Measurements from ENCODE around the gene CPA5. TPM values are rescaled to one million over a fixed set of nuclear protein-coding genes. Genes with fewer than 3 reads are reported as not detected.

The CPA5 gene
- total RNA-seq, 1 experiment from 2014 or later = not detected

DNA sequence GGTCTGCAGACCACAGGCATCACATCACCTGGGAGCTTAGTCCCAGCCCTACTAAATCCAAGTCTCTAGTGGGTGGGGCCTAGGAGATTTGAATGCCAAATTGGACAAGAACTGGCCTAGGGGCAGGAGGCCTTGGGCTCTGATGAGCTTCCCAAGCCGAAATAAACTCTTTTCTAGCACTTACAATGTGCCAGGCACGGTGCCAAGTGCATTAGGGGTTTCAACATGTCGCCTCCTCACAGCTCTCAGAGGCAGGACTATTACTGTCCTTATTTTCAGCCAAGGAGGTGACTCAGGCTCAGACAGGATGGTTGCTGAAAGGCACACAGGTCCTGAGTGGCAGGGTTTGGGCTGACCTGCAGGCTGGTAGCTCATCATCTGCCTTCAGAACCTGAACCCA is 26.4 kb downstream of the CPA5 start:
- Histone ChIP-seq H4K20me1 (ENCODE audit: control insufficient read depth, insufficient read depth, insufficient read length) (no peaks in the 10 kb centered on the region), H3K27me3 (ENCODE audit: insufficient read depth, low read length) (no peaks in the 10 kb centered on the region), H3K79me2 (ENCODE audit: insufficient read depth, low read length) (no peaks in the 10 kb centered on the region), H4K8ac (replicated peaks; ENCODE audit: insufficient read length, low read depth, low read length) (no peak overlapping the region), H3K79me1 (ENCODE audit: insufficient read depth, low read depth, low read length, poor library complexity, severe bottlenecking) (no peaks in the 10 kb centered on the region), H3K27ac (ENCODE audit: insufficient read length, low read depth, low read length) (no peak overlapping the region), H4K5ac (ENCODE audit: insufficient read length, low read depth, low read length) (no peak overlapping the region), H2AFZ (ENCODE audit: low read length) (no peak overlapping the region), H3K9ac (ENCODE audit: extremely low read depth, insufficient read length, low read length) (no peak overlapping the region), H3K56ac (ENCODE audit: insufficient read length, low read depth, low read length) (no peak overlapping the region), H3K18ac (ENCODE audit: insufficient read length, low read depth, low read length) (no peak overlapping the region), H2AK5ac (ENCODE audit: insufficient read length, low read length) (no peak overlapping the region), H4K91ac (ENCODE audit: insufficient read length, low read depth, low read length) (no peak overlapping the region), H3K23ac (ENCODE audit: insufficient read length, low read depth, low read length) (no peak overlapping the region), H2BK12ac (ENCODE audit: insufficient read length, low read depth, low read length) (no peak overlapping the region), H3K14ac (ENCODE audit: insufficient read depth, low read length) (no peak overlapping the region), H2BK15ac (ENCODE audit: low read depth, low read length) (no peak overlapping the region), H3T11ph (ENCODE audit: low read length) (no peak overlapping the region), H3K4me1 (ENCODE audit: insufficient read depth, low read length) (no peaks in the 10 kb centered on the region), H3K9me3 (ENCODE audit: control insufficient read depth, low read depth, low read length) (no peaks in the 10 kb centered on the region), H2BK120ac (ENCODE audit: low read depth, low read length, poor library complexity, severe bottlenecking) (no peak overlapping the region), H2BK5ac (ENCODE audit: insufficient read length, low read length) (no peak overlapping the region), H2BK20ac (ENCODE audit: low read depth, low read length, poor library complexity, severe bottlenecking) (no peak overlapping the region), H3K23me2 (ENCODE audit: insufficient read length, low read depth, low read length, poor library complexity, severe bottlenecking) (no peaks in the 10 kb centered on the region), H3K4me2 (ENCODE audit: insufficient read depth, insufficient read length, low read length) (no peak overlapping the region), H3K4ac (ENCODE audit: low read depth, low read length) (no peak overlapping the region)
- TF ChIP-seq, protein P1, sequence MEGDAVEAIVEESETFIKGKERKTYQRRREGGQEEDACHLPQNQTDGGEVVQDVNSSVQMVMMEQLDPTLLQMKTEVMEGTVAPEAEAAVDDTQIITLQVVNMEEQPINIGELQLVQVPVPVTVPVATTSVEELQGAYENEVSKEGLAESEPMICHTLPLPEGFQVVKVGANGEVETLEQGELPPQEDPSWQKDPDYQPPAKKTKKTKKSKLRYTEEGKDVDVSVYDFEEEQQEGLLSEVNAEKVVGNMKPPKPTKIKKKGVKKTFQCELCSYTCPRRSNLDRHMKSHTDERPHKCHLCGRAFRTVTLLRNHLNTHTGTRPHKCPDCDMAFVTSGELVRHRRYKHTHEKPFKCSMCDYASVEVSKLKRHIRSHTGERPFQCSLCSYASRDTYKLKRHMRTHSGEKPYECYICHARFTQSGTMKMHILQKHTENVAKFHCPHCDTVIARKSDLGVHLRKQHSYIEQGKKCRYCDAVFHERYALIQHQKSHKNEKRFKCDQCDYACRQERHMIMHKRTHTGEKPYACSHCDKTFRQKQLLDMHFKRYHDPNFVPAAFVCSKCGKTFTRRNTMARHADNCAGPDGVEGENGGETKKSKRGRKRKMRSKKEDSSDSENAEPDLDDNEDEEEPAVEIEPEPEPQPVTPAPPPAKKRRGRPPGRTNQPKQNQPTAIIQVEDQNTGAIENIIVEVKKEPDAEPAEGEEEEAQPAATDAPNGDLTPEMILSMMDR (conservative IDR thresholded peaks at IDR 0.05) = no peak
- peaks cover 10 to 13% of the 10 kb centered on the region in 2 experiments for H3K9me3 Mint-ChIP-seq
- WGBS (ENCODE audit: extremely low coverage, insufficient read length, low lambda C conversion rate) = no CpG with 5 or more reads among the region's 3 CpGs
- peaks cover 3% of the 10 kb centered on the region; the same call in 1 of the 2 replicates for H3K27me3 Mint-ChIP-seq (ENCODE audit: low read depth)
- H3K36me3 Mint-ChIP-seq (ENCODE audit: insufficient read depth in 1 of 3, low read depth in 3 of 3) = peaks cover 6 to 11% (median 6%) of the 10 kb centered on the region in 3 experiments
- no peak overlapping the region for H3K4me3 Mint-ChIP-seq
- peaks cover 15 to 22% of the 10 kb centered on the region in 2 experiments for H3K4me1 Mint-ChIP-seq
- no peak for DNase-seq
- H3K27ac Mint-ChIP-seq = no peak overlapping the region
